Transverse colon (tissue), 4 donors: Measurements from ENCODE around the gene WWC1. TPM values are rescaled to one million over a fixed set of nuclear protein-coding genes. Genes with fewer than 3 reads are reported as not detected.

Experiments used
- DNase-seq: peaks from one replicate; pipeline ENCODE4 v3.0.0-alpha.2; 2019
- H3K27ac ChIP-seq, 4 donors: fragments of 200-600 bp; sonication (generic); 2 replicates each; pipeline ENCODE4 v1.5.1; 2016 to 2018; ENCODE audit warnings: inconsistent platforms in 4 of 4
- H3K27me3 ChIP-seq: fragments of 200-600 bp; sonication (generic); 2 replicates; pipeline ENCODE4 v1.5.1; 2017; ENCODE audit warnings: inconsistent platforms
- H3K36me3 ChIP-seq, 4 donors: fragments of 200-600 bp; sonication (generic); 2 replicates each; pipeline ENCODE4 v1.5.1; 2017 to 2019; ENCODE audit warnings: inconsistent platforms in 4 of 4
- H3K4me1 ChIP-seq, 4 donors: fragments of 200-600 bp; sonication (generic); 2 replicates each; pipeline ENCODE4 v1.5.1; 2017 to 2020; ENCODE audit warnings: inconsistent platforms in 4 of 4
- H3K4me3 ChIP-seq, 4 donors: fragments of 200-600 bp; sonication (generic); 1 replicate in 1 of 4; 2 replicates in 3 of 4; pipeline versions ENCODE4 v1.5.1 to v1.6.1; 2017 to 2019; ENCODE audit warnings: inconsistent platforms in 4 of 4
- H3K9me3 ChIP-seq, 2 donors: fragments of 200-600 bp; sonication (generic); 2 replicates each; pipeline ENCODE4 v1.5.1; 2017 to 2019; ENCODE audit warnings: inconsistent platforms in 2 of 2
- EP300 ChIP-seq: sonication (generic); formaldehyde crosslinking; IDR thresholded peaks from one replicate; pipeline ENCODE4 v1.6.1; 2017; ENCODE audit warnings: antibody characterized with exemption, low read depth
- POLR2A ChIP-seq: fragments of 450-650 bp; IDR thresholded peaks from one replicate; pipeline ENCODE4 v1.6.1; 2016; ENCODE audit warnings: antibody characterized with exemption, mild to moderate bottlenecking, moderate library complexity
- POLR2AphosphoS5 ChIP-seq, 3 donors: sonication (generic); formaldehyde crosslinking; IDR thresholded peaks; one replicate each; pipeline ENCODE4 v1.6.1; 2016; ENCODE audit warnings: antibody characterized with exemption in 3 of 3
- WGBS, 2 donors: methylation state at CpG; one replicate each; pipeline ENCODE4 v1.1.5; 2018; ENCODE audit warnings: low coverage in 1 of 2; 5-methylcytosine and 5-hydroxymethylcytosine counted together
- in situ Hi-C, 4 donors: fragments of 200-750 bp; cut with MboI; loops; one replicate each; pipeline versions ENCODE4 v1.15.0 to v1.15.1; 2017; ENCODE audit warnings: low sequenced_read_pairs in 3 of 4, low pct_ligation_motif_present in 1 of 4, low pct_unique_long_range_greater_than_20kb in 1 of 4
- intact Hi-C: fragments of 100-400 bp; cut with DNase I; formaldehyde crosslinking; loops from one replicate; pipeline ENCODE4 v1.15.1; 2023; ENCODE audit warnings: low total_unique reads
- total RNA-seq, 4 donors: library from RNA; depleted of rRNA; stranded (reverse); fragments of >200 nt; gene quantifications; one replicate each; pipeline ENCODE4 v1.1.0, GENCODE V29; 2016
- TF ChIP-seq, protein P1 (sequence below), 5 experiments: fragments of 200-600 bp in 3 of 5; fragments of 450-650 bp in 2 of 5; sonication (generic) in 3 of 5; IDR thresholded peaks; 1 replicate in 2 of 5; 2 replicates in 3 of 5; pipeline ENCODE4 v1.5.1; 2016 to 2017; ENCODE audit warnings: antibody characterized with exemption in 5 of 5, inconsistent platforms in 3 of 5, mild to moderate bottlenecking in 2 of 5, moderate library complexity in 1 of 5

The WWC1 gene
- total RNA-seq, 4 donors from 2014 or later: 10.1 to 34.8 (median 16.8) TPM

DNA sequence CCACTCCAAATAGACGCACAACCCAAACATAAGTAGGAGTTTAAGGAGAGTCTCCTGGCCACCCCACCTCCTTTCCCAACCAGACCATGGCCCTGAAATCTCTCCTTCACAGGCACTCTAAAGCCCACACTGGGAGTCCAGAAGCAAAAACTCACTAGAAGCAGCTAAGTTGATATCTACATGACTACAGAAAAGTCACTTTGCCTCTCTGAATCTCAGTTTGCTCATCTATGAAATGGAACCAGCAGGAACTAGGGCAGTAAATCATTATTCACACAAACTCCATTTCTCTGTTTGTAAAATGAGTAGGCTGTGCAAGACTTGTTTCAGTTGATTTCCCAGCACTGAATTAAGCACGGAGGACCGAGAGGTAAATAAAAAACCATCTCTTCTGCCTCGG, 4.1 kb upstream of the WWC1 start:
- no peak for TF ChIP-seq POLR2AphosphoS5 (IDR thresholded peaks at IDR 0.05)
- TF ChIP-seq EP300: no peak
- TF ChIP-seq, protein P1, sequence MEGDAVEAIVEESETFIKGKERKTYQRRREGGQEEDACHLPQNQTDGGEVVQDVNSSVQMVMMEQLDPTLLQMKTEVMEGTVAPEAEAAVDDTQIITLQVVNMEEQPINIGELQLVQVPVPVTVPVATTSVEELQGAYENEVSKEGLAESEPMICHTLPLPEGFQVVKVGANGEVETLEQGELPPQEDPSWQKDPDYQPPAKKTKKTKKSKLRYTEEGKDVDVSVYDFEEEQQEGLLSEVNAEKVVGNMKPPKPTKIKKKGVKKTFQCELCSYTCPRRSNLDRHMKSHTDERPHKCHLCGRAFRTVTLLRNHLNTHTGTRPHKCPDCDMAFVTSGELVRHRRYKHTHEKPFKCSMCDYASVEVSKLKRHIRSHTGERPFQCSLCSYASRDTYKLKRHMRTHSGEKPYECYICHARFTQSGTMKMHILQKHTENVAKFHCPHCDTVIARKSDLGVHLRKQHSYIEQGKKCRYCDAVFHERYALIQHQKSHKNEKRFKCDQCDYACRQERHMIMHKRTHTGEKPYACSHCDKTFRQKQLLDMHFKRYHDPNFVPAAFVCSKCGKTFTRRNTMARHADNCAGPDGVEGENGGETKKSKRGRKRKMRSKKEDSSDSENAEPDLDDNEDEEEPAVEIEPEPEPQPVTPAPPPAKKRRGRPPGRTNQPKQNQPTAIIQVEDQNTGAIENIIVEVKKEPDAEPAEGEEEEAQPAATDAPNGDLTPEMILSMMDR (IDR thresholded peaks at IDR 0.05): no peak
- TF ChIP-seq POLR2A: no peak
- H3K27ac ChIP-seq: no peak overlapping the region
- H3K36me3 ChIP-seq: no peaks in the 10 kb centered on the region
- no peak overlapping the region for H3K4me3 ChIP-seq
- intact Hi-C loops (no loop called here), in situ Hi-C loops (loop anchor here in 1 of 4 donors (25.0 kb wide), 1 partner anchor 375 kb away; no protein-coding TSS in a partner anchor)
- peaks cover 3 to 19% (median 9%) of the 10 kb centered on the region in 4 donors for H3K4me1 ChIP-seq
- 70 to 83% methylated on average over 3 to 4 of the region's 4 CpGs for WGBS, 2 donors
- peaks cover 14% of the 10 kb centered on the region for H3K27me3 ChIP-seq
- DNase-seq: no peak
- H3K9me3 ChIP-seq: no peaks in the 10 kb centered on the region

DNA sequence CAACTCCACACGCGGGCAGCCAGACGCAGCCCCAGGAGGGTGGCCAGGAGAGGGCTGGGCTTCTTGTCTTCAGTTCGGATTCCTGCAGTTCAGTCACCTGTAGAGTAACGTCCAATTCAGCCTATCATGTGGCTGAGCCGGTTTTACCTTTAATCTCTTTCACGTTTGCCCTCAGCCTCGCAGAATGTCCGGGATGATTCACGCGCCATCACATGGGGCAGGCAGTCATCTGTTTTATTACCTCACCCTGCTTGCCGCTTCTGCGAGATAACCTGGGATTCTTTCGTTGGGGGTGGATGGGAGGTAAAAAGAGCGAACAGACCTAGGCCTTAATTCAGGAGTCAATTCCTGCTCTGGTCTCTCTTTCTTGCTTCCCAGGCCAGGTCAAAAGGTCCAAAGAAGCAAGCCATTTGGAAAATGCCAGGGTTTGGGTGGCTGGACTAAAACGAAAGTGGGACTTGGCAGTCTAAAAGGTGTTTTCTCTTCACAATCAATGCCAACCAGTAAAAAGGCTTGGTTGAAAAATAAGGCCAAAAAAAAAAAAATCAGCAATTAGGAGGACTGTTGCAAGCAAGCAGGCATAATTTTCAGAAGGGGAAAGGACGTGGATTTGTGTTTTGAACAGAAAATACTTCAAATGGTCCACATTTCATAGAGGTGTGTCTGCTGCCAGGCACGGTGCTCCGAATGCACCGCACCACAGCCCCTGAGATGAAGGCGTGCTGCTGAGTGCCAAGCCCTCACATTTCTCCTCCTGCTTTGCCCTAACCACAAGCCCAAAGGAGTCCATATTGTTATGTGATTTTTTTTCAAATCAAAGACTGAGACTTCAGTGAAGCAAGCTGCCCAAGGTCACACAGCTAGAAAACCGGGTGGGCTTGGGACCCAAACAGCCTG, 2.8 kb upstream of the WWC1 start:
- Histone ChIP-seq H3K4me1 (peaks cover 3 to 24% (median 14%) of the 10 kb centered on the region in 4 donors), H3K27ac (peak overlapping the region; percentile 58 to 76 (median 63)), H3K9me3 (no peaks in the 10 kb centered on the region), H3K4me3 (peak overlapping the region in 3 of 4 donors; percentile 15 to 37 (median 24)), H3K36me3 (no peaks in the 10 kb centered on the region), H3K27me3 (peaks cover 25% of the 10 kb centered on the region)
- WGBS, 2 donors: 43 to 45% methylated on average over 10 to 22 of the region's 22 CpGs
- DNase-seq: peak; percentile 83
- intact Hi-C loops: no loop called here
- in situ Hi-C loops: loop anchor here in 1 of 4 donors (25.0 kb wide), 1 partner anchor 374 kb away; no protein-coding TSS in a partner anchor
- TF ChIP-seq POLR2AphosphoS5 (IDR thresholded peaks at IDR 0.05) (peak in 1 of 3 donors; percentile 39), EP300 (no peak), POLR2A (no peak)
- TF ChIP-seq, protein P1 (IDR thresholded peaks at IDR 0.05): peak in 2 of 5 experiments; percentile 5 to 27

GRCh38 chr5:168290902-168291341, 523 bp upstream of the WWC1 start:
- DNase-seq: no peak
- Histone ChIP-seq H3K4me1 (peaks cover 3 to 24% (median 14%) of the 10 kb centered on the region in 4 donors), H3K4me3 (peak overlapping the region in 3 of 4 donors; percentile 54 to 70 (median 63)), H3K9me3 (no peaks in the 10 kb centered on the region), H3K27ac (peak overlapping the region; percentile 58 to 77 (median 68)), H3K27me3 (peaks cover 31% of the 10 kb centered on the region), H3K36me3 (no peaks in the 10 kb centered on the region)
- in situ Hi-C loops (loop anchor here in 1 of 4 donors (25.0 kb wide), 1 partner anchor 371 kb away; no protein-coding TSS in a partner anchor), intact Hi-C loops (no loop called here)
- WGBS, 2 donors: 16 to 29% methylated on average over 5 to 6 of the region's 6 CpGs
- TF ChIP-seq, protein P1 (IDR thresholded peaks at IDR 0.05): no peak
- no peak for TF ChIP-seq EP300
